Choroid plexus epithelial cell (primary cell): ENCODE data around the gene RSL1D1.

ENCODE experiments used
- DNase-seq: peaks from one replicate; pipeline ENCODE4 v3.0.0-alpha.2; 2010; ENCODE audit warnings: low read depth
- H3K4me3 ChIP-seq: 2 replicates; pipeline ENCODE4 v1.5.1; 2011; ENCODE audit warnings: low read depth, mild to moderate bottlenecking, control low read depth, low read length, moderate library complexity
- CTCF ChIP-seq: conservative IDR thresholded peaks from 2 replicates; pipeline ENCODE4 v1.5.1; 2011; ENCODE audit warnings: low read depth, mild to moderate bottlenecking, control low read depth, inconsistent platforms, low read length, moderate library complexity

The RSL1D1 gene

GRCh38 chr16:11848842-11849241, 2.5 kb downstream of the RSL1D1 start:
- no peak overlapping the region for H3K4me3 ChIP-seq
- no peak for TF ChIP-seq CTCF
- peak; percentile 45 for DNase-seq

DNA sequence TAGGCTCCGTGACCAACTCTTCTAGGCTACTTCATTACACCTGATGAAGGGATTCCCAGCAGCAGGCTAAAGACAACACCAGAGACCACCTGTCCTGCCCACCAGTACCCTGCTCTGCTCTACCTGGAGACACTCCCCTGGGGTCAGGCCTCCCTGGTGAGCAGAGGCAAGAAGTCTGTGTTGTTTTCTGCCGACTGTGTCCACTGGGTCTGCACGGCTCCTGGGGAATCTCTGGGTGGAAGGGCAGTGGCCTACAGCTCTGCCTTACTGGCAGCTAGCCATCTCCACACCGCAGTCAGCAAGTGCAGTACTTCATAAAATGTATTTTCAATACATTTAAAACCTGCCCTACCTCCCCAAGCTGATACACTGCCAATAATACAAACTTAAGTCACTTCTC, 6.8 kb downstream of the RSL1D1 start:
- DNase-seq = no peak

DNA sequence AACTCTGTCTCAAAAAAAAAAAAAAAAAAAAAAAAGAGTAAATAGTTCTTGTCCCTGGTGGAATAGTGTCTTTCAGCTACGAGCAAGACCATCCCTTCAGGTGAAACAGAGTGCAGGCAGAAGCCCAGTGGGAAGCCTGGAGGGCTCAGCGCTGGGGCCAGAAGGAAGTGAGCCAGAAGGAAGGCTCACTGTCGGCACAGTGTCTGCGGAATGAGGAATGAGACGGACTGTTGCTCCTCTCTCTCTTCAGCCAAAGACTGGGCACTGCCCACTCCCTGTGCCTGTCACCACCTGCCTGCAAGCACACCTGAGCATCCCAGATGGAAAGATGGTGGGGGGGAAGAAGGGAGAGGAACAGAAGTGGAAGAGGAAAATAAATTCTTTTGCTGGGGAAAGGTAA, 7.5 kb downstream of the RSL1D1 start:
- no peak for DNase-seq
- no peak for TF ChIP-seq CTCF
- H3K4me3 ChIP-seq = no peak overlapping the region

More for the DNA sequence above, 6.8 kb downstream of the RSL1D1 start:
- no peak overlapping the region for H3K4me3 ChIP-seq
- no peak for TF ChIP-seq CTCF

DNA sequence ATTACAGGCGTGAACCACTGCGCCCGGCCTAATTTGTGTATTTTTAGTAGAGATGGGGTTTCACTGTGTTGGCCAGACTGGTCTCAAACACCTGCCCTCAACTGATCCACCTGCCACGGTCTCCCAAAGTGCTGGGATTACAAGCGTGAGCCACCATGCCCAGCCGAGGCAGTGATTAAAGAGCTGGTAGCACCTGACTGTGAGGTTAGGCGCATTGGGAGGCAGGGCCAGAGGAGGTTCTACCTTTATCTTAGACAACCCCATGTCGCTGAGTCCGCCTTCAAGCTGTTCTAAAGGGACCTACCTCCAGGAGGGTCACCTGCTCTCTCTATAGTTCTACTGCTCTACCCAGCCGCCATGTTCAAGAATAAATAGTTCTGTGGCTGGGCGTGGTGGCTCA, 8.1 kb downstream of the RSL1D1 start:
- no peak for TF ChIP-seq CTCF
- DNase-seq = no peak
- H3K4me3 ChIP-seq = no peak overlapping the region

GRCh38 chr16:11841026-11841425, 10.3 kb downstream of the RSL1D1 start:
- DNase-seq = no peak
- no peak overlapping the region for H3K4me3 ChIP-seq
- TF ChIP-seq CTCF = no peak

DNA sequence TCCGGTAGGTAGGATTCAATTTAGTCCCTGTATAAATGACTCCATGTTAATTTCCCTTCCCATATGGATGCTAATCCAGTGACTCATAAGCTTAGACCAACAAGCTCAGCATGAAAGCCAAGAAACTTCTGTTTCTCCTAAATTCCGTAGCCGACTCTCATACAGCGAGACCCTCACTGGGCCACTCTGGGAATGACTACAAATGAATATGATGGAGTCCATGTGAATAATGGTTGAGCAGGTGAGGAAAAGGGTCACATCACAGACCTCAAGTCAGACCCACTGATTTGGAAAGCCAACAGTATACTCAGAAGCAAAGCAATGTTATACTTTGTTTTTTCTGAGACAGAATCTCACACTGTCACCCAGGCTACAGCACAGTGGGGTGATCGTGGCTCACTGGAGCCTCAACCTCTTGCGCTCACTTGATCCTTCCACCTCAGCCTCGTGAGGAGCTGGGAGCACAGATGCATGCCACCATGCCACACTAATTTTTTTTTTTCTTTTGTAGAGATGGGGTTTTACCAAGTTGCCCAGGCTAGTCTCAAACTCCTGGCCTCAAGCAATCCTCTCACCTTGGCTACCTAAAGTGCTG, 14.6 kb downstream of the RSL1D1 start:
- no peak overlapping the region for H3K4me3 ChIP-seq
- no peak for TF ChIP-seq CTCF
- peak; percentile 84 for DNase-seq

DNA sequence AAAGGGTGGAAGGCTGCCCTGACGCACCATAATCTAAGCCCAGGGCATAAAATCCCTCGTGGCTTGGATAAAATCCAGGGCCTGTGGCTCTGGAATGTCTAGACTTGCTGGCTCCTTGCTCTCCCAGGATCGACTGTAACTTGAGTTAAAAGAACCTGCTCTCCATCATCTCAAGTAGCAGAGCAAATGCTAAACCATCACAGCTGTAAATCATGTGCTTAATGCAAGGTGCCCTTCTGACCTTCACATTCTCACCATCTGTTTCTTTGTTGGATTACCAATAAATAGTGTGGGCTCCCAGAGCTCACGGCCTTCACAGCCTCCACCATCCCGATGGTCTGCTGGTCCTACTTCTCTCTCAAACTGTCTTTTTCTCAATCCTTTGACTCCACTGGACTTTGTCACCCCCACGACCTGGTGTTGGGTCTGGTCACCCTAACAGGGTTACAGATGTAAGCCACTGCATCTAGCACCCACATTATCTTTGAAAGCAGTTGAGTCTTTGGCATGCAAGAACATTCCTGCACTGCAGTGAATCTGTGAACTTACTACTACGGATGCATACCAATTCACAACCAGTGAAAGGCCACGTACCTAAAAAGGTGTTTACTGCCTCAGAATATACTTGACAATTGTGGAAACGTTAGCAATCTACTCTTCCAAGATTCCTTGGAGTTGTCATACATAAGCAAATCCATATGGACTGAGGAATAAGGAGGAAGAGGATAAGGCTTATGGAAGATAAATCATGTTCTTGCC, 15.3 kb downstream of the RSL1D1 start:
- DNase-seq = peak; percentile 93
- H3K4me3 ChIP-seq = no peak overlapping the region
- no peak for TF ChIP-seq CTCF
